ENCODE measurements around the gene GALNT17.

The GALNT17 gene

GRCh38 chr7:71345117-71345884 lies 213.4 kb downstream of the GALNT17 start:
- no peak for DNase-seq

DNA sequence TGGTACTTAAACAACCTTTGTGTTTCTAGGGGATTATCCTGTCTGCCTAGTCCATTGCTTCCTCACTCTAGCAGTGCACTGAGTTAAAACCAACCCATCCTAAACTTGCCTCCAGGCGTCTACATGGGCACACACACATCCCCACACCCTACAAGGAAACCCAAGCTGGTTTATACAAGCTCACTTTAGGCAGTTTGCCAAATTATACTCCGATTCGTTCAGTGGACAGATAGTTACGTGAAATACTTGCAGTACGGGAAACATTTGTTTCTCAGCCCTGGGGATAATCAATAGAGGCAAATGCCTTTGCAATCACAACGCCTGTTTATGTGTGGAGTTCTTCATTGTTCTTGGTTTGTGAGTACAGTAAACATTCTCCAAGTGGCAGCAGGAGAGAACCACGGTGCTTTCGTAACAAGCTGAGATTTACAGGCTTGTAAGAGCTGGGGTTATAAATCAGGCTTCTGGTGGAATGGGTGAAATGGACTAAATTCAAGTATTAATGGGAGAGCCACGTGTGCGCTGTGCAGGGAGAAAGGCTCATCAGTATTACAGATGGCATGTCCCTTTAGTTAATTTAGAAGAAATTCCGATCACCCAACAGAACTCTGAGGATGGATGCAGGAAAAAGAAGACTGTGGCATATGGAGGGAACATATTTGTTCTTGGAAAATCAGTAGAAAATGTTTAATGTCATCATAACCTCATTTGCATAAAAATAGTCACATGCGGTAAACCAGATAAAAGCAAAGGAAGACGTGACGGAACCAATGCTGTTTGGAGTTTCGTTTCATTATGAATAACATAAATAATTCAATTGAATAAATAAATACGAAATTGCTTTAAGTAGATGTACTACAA lies 217.1 kb downstream of the GALNT17 start:
- DNase-seq, result no peak

- DNase-seq, result no peak
Observed at GRCh38 chr7:71349682-71350481, 217.9 kb downstream of the GALNT17 start.

DNA sequence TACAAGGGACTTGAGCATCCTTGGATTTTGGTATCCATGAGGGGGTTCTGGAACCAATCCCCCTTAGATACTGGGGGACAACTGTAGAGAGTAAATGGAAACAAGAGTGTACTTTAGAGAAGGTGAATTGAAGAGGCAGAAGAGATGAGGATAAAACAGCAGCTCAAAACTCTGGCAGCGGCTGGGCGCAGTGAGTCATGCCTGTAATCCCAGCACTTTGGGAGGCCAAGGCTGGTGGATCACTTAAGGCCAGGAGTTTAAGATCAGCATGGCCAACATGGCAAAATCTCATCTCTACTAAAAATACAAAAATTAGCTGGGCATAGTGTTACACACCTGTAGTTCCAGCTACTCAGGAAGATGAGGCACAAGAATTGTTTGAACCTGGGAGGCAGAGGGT lies 218.7 kb downstream of the GALNT17 start:
- DNase-seq, result no peak

DNA sequence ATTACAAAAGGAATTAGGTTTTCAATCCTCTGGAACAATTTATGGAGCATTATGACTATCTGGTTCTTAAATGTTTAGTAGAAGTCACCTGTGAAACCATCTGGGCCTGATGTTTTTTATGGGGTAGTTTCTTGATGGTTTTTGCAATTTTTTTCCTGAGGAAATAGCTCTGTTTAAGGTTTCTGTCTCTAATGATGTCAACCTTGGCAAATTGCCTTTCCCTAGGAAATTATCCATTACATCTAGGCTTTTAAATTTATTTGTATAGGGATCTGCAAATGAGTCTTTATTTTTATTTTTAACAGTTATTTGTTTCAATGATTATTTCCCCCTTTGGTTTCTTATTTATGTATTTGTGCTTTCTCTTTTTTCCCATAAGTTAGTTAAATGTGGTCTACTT lies 222.8 kb downstream of the GALNT17 start:
- DNase-seq, result no peak

GRCh38 chr7:71361451-71362032 lies 229.6 kb downstream of the GALNT17 start:
- DNase-seq, result no peak

DNA sequence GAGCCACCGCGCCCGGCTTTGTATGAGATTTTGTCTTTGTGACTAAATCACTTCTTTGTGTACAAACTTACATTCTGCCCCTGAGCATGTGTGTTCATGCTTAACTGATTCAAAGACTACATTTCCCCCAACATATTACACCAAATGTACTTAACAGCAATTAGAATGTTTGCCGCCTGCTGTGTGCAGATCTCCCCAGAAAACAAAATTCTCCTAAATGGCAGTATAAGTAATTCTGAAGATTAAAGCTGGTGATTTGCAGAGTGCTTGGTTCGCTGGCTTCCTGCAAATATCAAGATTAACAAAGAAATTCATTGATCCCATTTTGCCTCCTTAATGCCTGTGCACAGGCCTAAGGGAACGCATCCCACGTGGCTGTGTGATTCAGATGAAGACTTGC lies 230.3 kb downstream of the GALNT17 start:
- DNase-seq, result no peak

- DNase-seq, result no peak
Observed at GRCh38 chr7:71363223-71363622, 231.3 kb downstream of the GALNT17 start.

- no peak for DNase-seq
Observed at GRCh38 chr7:71363627-71364026, 231.7 kb downstream of the GALNT17 start.

- DNase-seq, result no peak
Observed at GRCh38 chr7:71364551-71364950, 232.6 kb downstream of the GALNT17 start.

DNA sequence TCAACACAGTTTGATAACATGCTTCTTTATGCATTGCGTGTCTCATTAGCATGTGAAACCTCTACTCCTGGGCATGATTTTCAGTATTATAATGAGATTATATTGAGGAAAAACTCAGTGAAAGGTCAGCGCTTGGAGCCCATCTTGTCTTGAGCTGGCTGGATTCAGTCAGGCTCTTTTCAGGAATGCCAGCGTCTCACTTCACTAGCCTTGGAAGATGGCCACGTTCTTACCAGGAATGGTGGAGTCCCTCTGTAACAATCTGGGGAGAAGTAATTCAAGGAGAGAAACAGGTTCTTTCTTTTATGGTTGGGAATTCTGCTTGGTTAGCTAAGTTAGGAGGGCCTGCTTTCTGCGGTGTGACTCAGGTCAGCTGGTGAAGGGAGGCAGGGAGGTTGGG lies 241.0 kb downstream of the GALNT17 start:
- DNase-seq, result no peak

- DNase-seq, result no peak
Observed at GRCh38 chr7:71377062-71377461, 245.1 kb downstream of the GALNT17 start.

GRCh38 chr7:71377469-71377868 lies 245.5 kb downstream of the GALNT17 start:
- DNase-seq, result no peak

GRCh38 chr7:71384094-71384493 lies 252.2 kb downstream of the GALNT17 start:
- DNase-seq, result no peak

DNA sequence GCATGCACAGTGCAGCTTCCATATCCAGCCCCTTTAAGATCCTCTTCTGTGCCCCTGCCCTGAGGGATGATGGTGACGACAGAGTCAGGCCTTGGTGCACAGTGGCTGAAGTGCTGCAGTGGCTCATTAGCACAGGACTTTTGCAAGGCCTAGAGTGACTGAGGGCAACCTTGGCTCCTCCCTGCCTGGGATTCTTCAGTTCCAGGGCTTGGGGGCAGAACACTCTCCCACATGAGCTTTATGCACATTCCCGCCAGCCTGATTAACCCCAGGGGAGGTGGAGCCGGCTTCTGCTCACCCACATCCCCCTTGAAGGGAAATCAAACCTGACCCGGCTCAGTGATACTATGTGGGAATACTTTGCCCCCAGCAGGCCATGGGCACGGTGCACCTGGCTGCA lies 253.4 kb downstream of the GALNT17 start:
- no peak for DNase-seq

DNA sequence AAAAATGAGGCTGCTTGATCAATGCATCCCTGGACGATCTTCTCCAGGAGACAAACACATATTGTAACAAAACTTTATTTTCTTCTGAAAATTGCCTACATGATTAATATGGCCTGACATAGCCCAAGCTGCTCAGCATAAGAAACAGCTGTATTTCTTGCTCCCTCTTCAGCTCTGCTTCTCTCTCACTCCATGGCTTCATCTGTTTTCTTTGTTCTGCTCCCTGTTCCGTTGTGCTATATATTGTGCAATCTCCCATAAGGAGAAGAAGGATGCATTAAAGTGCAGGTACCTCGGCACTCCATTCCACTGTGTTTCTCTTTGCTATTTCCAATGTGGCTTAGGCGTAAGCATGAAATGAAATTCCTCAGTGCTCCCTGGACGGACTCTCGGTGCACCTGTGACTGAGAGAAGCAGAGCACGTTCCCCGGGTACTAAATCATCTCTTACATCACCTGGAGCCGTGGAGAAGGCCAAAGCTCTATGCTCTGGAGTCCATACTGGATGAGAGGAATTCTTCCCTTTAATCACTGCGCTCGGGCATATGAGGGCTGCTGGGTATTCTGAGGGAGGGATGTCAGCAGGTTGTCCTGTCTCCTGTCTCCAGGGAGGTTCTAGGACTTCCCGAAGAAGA lies 254.3 kb downstream of the GALNT17 start:
- DNase-seq, result no peak

- no peak for DNase-seq
Observed at GRCh38 chr7:71388181-71388580, 256.2 kb downstream of the GALNT17 start.

DNA sequence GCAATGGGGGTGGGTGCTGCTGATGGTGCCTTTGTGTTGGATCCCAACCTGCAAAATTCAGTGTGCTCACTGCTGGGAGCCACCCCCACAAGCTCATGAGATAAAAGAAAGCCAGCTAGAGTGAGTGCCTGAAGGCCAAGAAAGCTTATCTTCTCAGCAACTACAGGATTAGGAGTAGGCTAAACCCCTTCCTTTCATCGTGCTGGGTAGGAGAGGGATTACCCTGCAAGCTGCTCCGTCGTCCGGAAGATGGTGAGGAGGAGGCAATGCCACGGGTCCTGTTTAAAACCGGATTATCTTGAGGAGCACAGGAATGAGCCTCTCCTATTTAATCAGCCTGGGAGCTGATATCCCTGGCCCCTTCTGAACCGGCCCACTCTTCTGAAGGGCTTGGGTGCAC lies 258.0 kb downstream of the GALNT17 start:
- no peak for DNase-seq

DNA sequence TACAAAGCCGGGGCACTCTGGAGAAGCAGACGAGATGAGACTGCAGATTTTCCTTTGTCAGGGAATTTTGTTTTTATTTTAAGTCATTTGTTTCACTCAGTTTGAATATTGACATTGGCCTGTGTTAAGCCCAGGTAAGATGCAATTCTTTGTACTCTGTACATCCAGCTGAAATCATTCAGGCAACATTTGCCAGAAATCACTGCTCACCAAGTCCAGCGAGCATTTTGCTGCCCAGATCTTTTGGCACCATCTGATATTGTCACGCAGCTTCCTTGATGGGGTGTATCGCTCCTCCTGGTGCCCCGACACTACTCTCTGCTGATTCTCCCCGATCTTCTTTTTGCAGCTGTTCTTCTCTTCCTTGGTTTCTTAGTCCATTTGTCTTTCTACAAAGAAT lies 261.7 kb downstream of the GALNT17 start:
- no peak for DNase-seq

- DNase-seq, result no peak
Observed at GRCh38 chr7:71402684-71403083, 270.7 kb downstream of the GALNT17 start.

DNA sequence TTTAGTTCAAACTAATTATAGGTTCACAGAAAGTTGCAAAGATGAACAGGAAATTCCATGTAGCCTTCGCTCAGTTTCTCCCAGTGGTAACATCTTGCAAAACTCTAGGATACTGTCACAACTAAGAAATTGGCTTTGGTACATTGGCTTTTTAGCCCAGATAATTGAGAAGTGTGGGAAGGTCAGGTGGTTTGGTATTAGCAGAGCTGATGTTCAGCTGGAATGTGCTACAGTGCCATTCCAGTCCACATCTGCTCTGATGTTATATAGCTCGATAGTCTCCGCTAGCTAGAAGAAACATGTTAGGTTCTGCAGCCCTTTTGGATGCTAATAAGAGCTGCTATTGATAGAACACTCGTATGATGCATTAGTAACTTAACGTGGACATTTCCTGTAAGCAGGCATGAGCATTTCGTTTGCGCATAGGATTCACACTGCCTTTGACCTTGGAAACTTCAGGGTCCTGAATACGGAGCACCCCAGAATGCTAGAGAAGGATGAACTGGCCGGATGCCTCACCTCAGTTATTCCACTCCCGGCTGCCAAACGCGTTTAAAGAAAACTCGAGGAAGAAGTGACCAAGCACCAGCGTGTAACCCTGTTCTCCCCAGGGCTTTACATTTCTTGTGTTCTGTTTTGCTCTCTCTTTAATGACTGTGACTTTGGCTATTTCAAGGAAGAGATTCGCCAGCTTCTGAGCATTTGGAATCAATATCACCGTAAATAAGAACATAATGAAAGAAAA lies 271.4 kb downstream of the GALNT17 start:
- no peak for DNase-seq
